ENCODE measurements around the gene CYTH1.

Gene CYTH1

DNA sequence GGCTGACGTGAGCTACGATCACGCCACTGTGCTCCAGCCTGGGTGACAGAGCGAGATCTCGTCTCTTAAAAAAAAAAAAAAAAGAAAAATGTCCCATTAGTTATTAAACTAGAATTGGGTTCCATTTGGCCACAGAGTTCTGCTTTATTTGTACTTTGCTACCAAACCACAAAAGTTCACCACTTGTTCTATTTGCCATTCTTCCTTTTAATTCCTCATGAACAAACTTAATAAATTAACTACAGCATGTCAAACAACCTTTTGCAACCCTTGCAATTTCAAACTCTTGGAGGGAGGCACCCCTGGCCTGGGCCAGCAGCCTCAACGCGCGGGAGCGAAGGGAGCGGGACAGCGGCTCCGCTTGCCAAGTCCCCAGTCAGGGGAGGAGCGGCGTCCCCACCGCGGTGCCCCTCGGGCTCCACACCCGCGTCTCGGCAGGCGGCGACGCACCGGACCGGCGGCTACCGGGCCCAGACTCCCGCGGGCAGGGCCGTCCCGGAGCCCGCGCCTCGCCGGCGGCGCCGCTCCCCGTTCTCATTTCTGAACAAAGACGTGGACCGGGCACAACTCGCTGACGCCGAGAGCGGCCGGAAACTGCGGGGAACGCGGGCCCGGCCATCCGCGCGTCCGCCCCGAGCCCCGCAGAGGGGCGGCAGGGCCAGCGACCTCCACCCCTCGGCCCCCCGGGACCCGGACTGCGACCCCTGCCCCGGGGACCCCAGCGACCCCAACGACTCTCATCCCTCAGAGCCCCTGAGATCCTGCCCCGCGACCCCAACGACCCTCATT lies 775 bp downstream of the CYTH1 start (continued):
- TF ChIP-seq, protein P1, sequence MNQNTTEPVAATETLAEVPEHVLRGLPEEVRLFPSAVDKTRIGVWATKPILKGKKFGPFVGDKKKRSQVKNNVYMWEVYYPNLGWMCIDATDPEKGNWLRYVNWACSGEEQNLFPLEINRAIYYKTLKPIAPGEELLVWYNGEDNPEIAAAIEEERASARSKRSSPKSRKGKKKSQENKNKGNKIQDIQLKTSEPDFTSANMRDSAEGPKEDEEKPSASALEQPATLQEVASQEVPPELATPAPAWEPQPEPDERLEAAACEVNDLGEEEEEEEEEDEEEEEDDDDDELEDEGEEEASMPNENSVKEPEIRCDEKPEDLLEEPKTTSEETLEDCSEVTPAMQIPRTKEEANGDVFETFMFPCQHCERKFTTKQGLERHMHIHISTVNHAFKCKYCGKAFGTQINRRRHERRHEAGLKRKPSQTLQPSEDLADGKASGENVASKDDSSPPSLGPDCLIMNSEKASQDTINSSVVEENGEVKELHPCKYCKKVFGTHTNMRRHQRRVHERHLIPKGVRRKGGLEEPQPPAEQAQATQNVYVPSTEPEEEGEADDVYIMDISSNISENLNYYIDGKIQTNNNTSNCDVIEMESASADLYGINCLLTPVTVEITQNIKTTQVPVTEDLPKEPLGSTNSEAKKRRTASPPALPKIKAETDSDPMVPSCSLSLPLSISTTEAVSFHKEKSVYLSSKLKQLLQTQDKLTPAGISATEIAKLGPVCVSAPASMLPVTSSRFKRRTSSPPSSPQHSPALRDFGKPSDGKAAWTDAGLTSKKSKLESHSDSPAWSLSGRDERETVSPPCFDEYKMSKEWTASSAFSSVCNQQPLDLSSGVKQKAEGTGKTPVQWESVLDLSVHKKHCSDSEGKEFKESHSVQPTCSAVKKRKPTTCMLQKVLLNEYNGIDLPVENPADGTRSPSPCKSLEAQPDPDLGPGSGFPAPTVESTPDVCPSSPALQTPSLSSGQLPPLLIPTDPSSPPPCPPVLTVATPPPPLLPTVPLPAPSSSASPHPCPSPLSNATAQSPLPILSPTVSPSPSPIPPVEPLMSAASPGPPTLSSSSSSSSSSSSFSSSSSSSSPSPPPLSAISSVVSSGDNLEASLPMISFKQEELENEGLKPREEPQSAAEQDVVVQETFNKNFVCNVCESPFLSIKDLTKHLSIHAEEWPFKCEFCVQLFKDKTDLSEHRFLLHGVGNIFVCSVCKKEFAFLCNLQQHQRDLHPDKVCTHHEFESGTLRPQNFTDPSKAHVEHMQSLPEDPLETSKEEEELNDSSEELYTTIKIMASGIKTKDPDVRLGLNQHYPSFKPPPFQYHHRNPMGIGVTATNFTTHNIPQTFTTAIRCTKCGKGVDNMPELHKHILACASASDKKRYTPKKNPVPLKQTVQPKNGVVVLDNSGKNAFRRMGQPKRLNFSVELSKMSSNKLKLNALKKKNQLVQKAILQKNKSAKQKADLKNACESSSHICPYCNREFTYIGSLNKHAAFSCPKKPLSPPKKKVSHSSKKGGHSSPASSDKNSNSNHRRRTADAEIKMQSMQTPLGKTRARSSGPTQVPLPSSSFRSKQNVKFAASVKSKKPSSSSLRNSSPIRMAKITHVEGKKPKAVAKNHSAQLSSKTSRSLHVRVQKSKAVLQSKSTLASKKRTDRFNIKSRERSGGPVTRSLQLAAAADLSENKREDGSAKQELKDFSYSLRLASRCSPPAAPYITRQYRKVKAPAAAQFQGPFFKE (tag by site-specific recombination; IDR thresholded peaks at IDR 0.05; ENCODE audit: borderline replicate concordance): no peak
- TF ChIP-seq ZNF626 (tag by site-specific recombination; IDR thresholded peaks at IDR 0.05) (no peak), BCL11B (tag by site-specific recombination; IDR thresholded peaks at IDR 0.05; ENCODE audit: low read depth) (peak; percentile 89; the same call in 1 of the 2 replicates), ZNF529 (tag by site-specific recombination; IDR thresholded peaks at IDR 0.05; ENCODE audit: insufficient replicate concordance) (no peak), ZNF175 (tag by site-specific recombination; IDR thresholded peaks at IDR 0.05) (no peak), ZNF391 (tag by site-specific recombination; IDR thresholded peaks at IDR 0.05; ENCODE audit: borderline replicate concordance, low read depth) (no peak), ZBTB8A (tag by site-specific recombination; IDR thresholded peaks at IDR 0.05) (peak; percentile 47), ZNF629 (tag by site-specific recombination; IDR thresholded peaks at IDR 0.05) (no peak; the same call in 1 of the 2 replicates), ZNF214 (tag by site-specific recombination; IDR thresholded peaks at IDR 0.05; ENCODE audit: borderline replicate concordance) (no peak), SP2 (tag by site-specific recombination; IDR thresholded peaks at IDR 0.05) (peak; percentile 12; the same call in 1 of the 2 replicates), ZNF555 (tag by site-specific recombination; conservative IDR thresholded peaks at IDR 0.05) (no peak), ZNF560 (tag by site-specific recombination; IDR thresholded peaks at IDR 0.05; ENCODE audit: borderline replicate concordance) (no peak), ZNF274 (IDR thresholded peaks at IDR 0.05; ENCODE audit: low read length) (no peak), ZNF274 (tag by site-specific recombination; IDR thresholded peaks at IDR 0.05; ENCODE audit: borderline replicate concordance) (no peak), ZNF623 (tag by site-specific recombination; IDR thresholded peaks at IDR 0.05) (no peak), ZNF311 (tag by site-specific recombination; IDR thresholded peaks at IDR 0.05; ENCODE audit: borderline replicate concordance) (no peak), ZNF785 (tag by site-specific recombination; IDR thresholded peaks at IDR 0.05) (no peak), ZNF76 (tag by site-specific recombination; IDR thresholded peaks at IDR 0.05; ENCODE audit: borderline replicate concordance, low read depth) (no peak), ZNF416 (tag by site-specific recombination; IDR thresholded peaks at IDR 0.05) (no peak)
- TF ChIP-seq, protein P2, sequence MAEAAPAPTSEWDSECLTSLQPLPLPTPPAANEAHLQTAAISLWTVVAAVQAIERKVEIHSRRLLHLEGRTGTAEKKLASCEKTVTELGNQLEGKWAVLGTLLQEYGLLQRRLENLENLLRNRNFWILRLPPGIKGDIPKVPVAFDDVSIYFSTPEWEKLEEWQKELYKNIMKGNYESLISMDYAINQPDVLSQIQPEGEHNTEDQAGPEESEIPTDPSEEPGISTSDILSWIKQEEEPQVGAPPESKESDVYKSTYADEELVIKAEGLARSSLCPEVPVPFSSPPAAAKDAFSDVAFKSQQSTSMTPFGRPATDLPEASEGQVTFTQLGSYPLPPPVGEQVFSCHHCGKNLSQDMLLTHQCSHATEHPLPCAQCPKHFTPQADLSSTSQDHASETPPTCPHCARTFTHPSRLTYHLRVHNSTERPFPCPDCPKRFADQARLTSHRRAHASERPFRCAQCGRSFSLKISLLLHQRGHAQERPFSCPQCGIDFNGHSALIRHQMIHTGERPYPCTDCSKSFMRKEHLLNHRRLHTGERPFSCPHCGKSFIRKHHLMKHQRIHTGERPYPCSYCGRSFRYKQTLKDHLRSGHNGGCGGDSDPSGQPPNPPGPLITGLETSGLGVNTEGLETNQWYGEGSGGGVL (tag by site-specific recombination; IDR thresholded peaks at IDR 0.05): peak; percentile 10; the same call in 1 of the 2 replicates
- TF ChIP-seq, protein P3, sequence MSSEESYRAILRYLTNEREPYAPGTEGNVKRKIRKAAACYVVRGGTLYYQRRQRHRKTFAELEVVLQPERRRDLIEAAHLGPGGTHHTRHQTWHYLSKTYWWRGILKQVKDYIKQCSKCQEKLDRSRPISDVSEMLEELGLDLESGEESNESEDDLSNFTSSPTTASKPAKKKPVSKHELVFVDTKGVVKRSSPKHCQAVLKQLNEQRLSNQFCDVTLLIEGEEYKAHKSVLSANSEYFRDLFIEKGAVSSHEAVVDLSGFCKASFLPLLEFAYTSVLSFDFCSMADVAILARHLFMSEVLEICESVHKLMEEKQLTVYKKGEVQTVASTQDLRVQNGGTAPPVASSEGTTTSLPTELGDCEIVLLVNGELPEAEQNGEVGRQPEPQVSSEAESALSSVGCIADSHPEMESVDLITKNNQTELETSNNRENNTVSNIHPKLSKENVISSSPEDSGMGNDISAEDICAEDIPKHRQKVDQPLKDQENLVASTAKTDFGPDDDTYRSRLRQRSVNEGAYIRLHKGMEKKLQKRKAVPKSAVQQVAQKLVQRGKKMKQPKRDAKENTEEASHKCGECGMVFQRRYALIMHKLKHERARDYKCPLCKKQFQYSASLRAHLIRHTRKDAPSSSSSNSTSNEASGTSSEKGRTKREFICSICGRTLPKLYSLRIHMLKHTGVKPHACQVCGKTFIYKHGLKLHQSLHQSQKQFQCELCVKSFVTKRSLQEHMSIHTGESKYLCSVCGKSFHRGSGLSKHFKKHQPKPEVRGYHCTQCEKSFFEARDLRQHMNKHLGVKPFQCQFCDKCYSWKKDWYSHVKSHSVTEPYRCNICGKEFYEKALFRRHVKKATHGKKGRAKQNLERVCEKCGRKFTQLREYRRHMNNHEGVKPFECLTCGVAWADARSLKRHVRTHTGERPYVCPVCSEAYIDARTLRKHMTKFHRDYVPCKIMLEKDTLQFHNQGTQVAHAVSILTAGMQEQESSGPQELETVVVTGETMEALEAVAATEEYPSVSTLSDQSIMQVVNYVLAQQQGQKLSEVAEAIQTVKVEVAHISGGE (tag by site-specific recombination; conservative IDR thresholded peaks at IDR 0.05; ENCODE audit: low read depth): no peak
- TF ChIP-seq, protein P4, sequence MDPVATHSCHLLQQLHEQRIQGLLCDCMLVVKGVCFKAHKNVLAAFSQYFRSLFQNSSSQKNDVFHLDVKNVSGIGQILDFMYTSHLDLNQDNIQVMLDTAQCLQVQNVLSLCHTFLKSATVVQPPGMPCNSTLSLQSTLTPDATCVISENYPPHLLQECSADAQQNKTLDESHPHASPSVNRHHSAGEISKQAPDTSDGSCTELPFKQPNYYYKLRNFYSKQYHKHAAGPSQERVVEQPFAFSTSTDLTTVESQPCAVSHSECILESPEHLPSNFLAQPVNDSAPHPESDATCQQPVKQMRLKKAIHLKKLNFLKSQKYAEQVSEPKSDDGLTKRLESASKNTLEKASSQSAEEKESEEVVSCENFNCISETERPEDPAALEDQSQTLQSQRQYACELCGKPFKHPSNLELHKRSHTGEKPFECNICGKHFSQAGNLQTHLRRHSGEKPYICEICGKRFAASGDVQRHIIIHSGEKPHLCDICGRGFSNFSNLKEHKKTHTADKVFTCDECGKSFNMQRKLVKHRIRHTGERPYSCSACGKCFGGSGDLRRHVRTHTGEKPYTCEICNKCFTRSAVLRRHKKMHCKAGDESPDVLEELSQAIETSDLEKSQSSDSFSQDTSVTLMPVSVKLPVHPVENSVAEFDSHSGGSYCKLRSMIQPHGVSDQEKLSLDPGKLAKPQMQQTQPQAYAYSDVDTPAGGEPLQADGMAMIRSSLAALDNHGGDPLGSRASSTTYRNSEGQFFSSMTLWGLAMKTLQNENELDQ (tag by site-specific recombination; IDR thresholded peaks at IDR 0.05; ENCODE audit: low read depth): no peak
- TF ChIP-seq, protein P5, sequence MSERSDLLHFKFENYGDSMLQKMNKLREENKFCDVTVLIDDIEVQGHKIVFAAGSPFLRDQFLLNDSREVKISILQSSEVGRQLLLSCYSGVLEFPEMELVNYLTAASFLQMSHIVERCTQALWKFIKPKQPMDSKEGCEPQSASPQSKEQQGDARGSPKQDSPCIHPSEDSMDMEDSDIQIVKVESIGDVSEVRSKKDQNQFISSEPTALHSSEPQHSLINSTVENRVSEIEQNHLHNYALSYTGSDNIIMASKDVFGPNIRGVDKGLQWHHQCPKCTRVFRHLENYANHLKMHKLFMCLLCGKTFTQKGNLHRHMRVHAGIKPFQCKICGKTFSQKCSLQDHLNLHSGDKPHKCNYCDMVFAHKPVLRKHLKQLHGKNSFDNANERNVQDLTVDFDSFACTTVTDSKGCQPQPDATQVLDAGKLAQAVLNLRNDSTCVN (tag by site-specific recombination; optimal IDR thresholded peaks at IDR 0.05): peak; percentile 65

All from HEK293 (cell line).